Coronary artery (tissue), 2 donors: Measurements from ENCODE around the gene EPHA3.

Experiments
- DNase-seq: peaks from one replicate; pipeline ENCODE4 v3.0.0-alpha.2; 2017; ENCODE audit warnings: low spot score
- H3K27ac ChIP-seq, 2 donors: fragments of 200-600 bp; sonication (generic); one replicate each; pipeline ENCODE4 v1.5.1; 2016 to 2019
- H3K4me3 ChIP-seq: fragments of 200-600 bp; sonication (generic); 2 replicates; pipeline ENCODE4 v1.5.1; 2016; ENCODE audit warnings: mild to moderate bottlenecking, moderate library complexity
- TF ChIP-seq, protein P1 (sequence below): fragments of 200-600 bp; sonication (generic); IDR thresholded peaks from one replicate; pipeline ENCODE4 v1.5.1; 2019; ENCODE audit warnings: antibody characterized with exemption

Gene EPHA3

DNA sequence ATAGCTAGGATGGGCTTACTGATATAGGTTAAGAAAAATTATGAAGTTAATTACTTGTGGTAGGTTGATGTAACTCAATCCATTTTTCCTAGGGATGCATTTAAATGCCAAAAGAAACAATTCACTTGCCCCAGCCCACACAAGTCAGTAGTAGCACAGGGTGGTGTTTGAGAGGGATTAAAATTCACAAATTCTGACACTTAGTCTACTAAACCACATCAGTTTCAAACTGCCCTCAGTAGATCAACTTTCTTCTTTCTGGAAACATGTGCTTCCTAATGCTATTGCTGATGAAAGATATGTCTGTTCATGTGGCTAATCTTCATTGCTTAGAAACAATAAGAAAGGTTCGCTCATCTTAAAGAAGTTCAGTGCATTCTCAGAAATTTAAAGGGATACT, 160.6 kb downstream of the EPHA3 start:
- Histone ChIP-seq H3K27ac (no peak overlapping the region), H3K4me3 (no peak overlapping the region)
- DNase-seq: no peak
- TF ChIP-seq, protein P1, sequence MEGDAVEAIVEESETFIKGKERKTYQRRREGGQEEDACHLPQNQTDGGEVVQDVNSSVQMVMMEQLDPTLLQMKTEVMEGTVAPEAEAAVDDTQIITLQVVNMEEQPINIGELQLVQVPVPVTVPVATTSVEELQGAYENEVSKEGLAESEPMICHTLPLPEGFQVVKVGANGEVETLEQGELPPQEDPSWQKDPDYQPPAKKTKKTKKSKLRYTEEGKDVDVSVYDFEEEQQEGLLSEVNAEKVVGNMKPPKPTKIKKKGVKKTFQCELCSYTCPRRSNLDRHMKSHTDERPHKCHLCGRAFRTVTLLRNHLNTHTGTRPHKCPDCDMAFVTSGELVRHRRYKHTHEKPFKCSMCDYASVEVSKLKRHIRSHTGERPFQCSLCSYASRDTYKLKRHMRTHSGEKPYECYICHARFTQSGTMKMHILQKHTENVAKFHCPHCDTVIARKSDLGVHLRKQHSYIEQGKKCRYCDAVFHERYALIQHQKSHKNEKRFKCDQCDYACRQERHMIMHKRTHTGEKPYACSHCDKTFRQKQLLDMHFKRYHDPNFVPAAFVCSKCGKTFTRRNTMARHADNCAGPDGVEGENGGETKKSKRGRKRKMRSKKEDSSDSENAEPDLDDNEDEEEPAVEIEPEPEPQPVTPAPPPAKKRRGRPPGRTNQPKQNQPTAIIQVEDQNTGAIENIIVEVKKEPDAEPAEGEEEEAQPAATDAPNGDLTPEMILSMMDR: no peak

DNA sequence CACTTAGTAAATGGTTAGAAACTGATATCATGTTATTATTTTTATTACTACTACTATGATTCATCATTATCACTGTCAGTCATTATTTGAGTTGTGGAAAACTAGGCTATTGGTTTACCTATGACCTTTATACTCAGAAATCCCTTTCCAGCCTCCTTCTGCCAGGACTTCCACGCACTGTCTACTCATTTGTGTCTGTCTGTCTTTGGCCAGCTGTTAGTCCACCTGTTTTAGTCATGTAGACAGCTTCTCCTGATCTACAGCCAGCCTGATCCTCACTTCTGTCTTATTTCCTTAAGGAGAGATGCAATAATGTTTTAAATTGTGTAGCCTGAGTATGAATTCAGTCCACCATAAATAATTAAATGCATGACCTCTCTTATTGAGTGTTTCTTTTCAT, 162.8 kb downstream of the EPHA3 start:
- no peak for DNase-seq
- Histone ChIP-seq H3K4me3 (no peak overlapping the region), H3K27ac (no peak overlapping the region)
- TF ChIP-seq, protein P1: no peak

DNA sequence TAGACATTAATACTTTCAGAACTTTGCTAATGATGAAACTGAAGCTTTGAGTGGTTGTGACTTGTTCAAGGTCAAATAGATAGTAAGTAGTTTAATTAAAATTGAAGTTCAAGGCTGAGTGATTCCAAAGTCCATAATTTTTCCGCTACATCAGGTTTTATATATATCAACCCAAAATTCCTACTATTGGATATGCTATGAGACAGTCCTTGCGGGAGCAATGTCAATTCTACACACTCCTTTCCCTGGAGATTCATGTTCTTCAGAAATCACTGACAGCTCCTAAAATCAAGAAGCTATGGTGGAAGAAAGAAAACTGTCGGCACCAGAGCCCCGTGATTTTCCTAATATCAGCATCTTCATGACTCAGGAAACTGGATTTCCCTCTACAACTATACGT, 167.6 kb downstream of the EPHA3 start:
- DNase-seq: no peak
- Histone ChIP-seq H3K4me3 (no peak overlapping the region), H3K27ac (no peak overlapping the region)
- TF ChIP-seq, protein P1: no peak

DNA sequence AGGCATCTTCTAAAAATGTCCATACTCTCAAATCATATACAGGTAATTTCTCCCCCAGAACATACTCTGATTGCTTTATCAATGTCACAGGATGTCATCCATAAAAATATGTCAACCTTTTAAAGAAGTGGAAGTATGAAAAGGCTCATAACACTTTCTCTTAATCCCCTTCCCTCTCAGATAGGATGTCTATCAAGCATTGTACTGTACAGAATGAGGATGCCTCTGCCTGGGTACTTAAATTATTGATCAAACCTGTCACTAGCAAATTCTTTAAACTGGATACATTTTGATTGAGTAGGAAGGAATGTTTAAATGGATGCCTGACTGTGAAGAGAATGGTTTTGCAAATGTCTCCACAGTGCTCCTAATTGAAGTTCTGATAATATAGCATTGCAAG, 168.7 kb downstream of the EPHA3 start:
- no peak for DNase-seq
- TF ChIP-seq, protein P1: no peak
- H3K4me3 ChIP-seq: no peak overlapping the region
- no peak overlapping the region for H3K27ac ChIP-seq

DNA sequence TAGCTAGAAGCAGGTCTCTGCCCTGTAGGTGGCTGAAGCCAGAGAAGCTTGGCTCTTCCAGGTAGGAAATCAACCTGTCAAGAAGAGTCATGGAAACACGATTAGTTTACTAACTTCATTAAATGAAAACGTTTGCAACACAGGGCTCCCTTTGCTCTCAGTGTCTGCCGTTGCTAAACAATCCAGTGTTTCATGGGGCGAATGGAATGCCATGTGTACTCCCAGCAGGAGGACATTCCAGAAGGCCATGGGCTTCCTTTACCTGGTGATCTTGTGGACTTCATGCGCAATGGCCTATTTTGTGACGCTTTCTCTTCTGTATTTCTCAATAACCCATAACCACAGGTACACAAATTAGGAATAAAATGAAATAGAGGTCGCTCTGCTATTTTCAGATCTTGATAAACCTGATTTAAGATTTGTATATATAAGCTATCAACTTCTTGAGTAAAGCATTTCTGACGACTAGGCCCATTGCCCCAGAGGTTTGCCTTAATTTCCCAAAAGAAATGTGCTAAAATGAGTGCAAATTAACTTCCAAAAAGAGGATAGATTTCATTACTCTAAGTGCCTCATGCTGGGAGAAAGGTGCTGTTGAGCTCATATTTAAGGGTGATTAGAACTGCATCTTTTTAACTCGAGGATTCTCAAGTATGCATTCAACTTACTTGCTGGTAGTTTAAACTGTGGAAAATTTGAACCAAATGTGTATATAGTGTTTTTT, 171.0 kb downstream of the EPHA3 start:
- no peak overlapping the region for H3K27ac ChIP-seq
- H3K4me3 ChIP-seq: no peak overlapping the region
- DNase-seq: no peak
- TF ChIP-seq, protein P1: no peak

DNA sequence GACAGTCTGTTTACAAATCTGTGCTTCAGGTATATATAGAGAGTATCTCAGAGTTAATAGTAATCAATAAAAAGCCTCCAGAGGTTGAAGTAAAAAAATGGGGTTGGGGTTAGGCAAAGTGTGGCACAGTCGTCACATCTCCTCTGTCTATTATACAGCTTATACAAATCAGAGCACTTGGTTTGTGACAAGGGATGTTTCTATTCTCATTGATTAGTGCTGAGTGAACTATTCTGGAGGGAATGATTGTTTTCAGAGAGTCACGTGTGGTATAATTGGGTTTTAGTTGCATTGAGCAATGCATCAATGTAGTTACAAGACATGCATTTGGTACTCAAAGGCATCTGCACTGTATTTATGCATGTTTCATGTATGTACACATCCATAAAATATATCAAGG, 172.9 kb downstream of the EPHA3 start:
- DNase-seq: no peak
- TF ChIP-seq, protein P1: no peak
- no peak overlapping the region for H3K4me3 ChIP-seq
- H3K27ac ChIP-seq: no peak overlapping the region

DNA sequence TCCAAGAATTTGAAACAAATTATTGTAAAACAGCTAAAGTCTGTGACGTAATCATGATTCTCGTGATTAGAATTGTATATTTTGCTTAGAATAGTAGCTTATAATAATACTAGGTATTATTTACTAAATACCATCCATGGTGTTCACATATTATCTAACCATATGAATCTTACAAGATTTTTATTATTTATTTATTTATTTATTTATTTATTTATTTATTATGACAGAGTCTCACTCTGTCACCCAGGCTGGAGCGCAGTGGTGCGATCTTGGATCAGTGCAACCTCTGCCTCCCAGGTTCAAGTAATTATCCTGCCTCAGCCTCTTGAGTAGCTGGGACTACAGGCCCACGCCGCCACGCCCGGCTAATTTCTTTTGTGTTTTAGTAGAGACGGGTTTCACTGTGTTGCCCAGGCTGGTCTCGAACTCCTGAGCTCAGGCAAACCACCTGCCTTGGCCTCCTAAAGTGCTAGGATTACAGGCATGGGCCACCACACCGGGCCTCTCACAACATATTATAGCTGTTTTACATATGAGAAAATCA, 173.5 kb downstream of the EPHA3 start:
- H3K27ac ChIP-seq: no peak overlapping the region
- TF ChIP-seq, protein P1: no peak

More for the DNA sequence above, 173.5 kb downstream of the EPHA3 start:
- no peak for DNase-seq
- H3K4me3 ChIP-seq: no peak overlapping the region
